H1 (cell line): ENCODE measurements around the gene SCNN1A. TPM values are rescaled to one million over a fixed set of nuclear protein-coding genes. Genes with fewer than 3 reads are reported as not detected.

ENCODE experiments used
- ATF2 ChIP-seq: IDR thresholded peaks from 2 replicates; pipeline ENCODE4 v1.6.1; 2012; ENCODE audit warnings: low read length, inconsistent platforms
- polyA plus RNA-seq, 7 experiments: library from polyadenylated mRNA; depleted of rRNA in 3 of 7; stranded (reverse) in 5 of 7; unstranded in 2 of 7; fragments of >200 nt in 5 of 7; fragments of 200-250 nt in 2 of 7; gene quantifications; 1 replicate in 5 of 7; 2 replicates in 1 of 7; 4 replicates in 1 of 7; pipeline versions ENCODE4 v1.2.1 to v1.2.3, GENCODE V29; 2011 to 2013; ENCODE audit warnings: missing spikeins in 2 of 7, mixed read lengths in 2 of 7
- total RNA-seq: library from RNA; stranded (reverse); fragmentation: NEBNext Ultra II Directional; extraction: Animal tissue kit (Norgen Biotek cat#: 25700); gene quantifications from 2 replicates; pipeline ENCODE4 v1.2.1, GENCODE V29; 2021

Gene SCNN1A
- total and polyA plus RNA-seq, 2 of the 8 experiments (the other 6 are each of a cell fraction or from before 2014, with no cell fraction given), result 85.5 to 156 TPM

GRCh38 chr12:6328945-6329702, 46.2 kb downstream of the SCNN1A start (continued):
- TF ChIP-seq ATF2, result no peak
